Urothelium cell line (cell line): ENCODE results near the gene IER2.
"Not testable (repeated sequence)": the region's sequence is repeated elsewhere in the genome, so short reads cannot be mapped to it uniquely, and the experiment has no call there.

Source experiments
- DNase-seq: peaks from one replicate; pipeline ENCODE4 v3.0.0; 2011; ENCODE audit warnings: low spot score, mixed read lengths
- FAIRE-seq: peaks from 2 replicates; lab custom pipeline; 2011; peaks lifted over from hg19 to GRCh38; lab: Jason Lieb, UNC

IER2 gene

DNA sequence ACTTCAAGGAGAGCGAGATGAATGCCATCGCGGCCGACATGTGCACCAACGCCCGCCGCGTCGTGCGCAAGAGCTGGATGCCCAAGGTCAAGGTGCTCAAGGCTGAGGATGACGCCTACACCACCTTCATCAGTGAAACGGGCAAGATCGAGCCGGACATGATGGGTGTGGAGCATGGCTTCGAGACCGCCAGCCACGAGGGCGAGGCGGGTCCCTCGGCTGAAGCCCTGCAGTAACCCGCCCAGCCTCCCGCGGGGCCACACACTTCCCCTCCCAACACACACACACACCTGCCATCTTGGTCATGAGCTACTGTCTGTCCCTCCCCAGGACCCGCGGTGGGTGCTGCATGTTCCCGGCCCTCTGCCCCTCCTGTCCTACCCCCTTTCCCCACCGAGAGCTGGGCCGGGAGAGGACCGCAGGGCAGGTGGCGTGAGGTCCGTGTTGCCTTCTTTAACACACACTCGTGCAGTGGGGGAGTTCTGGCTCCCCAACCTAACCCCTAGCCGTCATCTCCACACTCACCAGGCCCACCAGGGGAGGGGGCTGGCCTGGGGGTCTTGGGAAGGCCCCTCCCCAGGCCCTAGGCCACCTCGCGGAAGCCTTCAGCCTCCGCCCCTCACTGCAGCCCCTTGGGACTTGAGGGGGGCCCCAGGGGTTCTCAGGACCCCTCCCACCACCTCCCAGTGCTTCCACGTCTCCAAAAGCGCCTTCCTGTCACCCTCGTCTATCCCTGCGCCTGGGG lies 11.9 kb upstream of the IER2 start:
- FAIRE-seq (no peak), DNase-seq (no peak)

DNA sequence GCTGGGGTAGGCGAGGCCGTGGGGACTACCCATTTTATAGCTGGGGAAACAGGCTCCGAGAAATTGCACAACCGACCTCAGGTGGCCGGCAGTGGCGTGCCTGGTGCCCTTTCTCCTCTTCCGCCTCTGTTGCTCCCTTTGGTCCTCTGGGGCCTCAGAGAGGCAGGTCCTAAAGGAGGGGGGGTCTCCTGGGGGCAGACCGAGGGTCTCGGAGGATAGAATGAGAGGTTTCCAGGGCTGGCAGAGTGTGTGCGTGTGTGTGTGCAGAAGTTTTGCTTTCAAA lies 11.4 kb upstream of the IER2 start:
- FAIRE-seq (no peak), DNase-seq (no peak)

DNA sequence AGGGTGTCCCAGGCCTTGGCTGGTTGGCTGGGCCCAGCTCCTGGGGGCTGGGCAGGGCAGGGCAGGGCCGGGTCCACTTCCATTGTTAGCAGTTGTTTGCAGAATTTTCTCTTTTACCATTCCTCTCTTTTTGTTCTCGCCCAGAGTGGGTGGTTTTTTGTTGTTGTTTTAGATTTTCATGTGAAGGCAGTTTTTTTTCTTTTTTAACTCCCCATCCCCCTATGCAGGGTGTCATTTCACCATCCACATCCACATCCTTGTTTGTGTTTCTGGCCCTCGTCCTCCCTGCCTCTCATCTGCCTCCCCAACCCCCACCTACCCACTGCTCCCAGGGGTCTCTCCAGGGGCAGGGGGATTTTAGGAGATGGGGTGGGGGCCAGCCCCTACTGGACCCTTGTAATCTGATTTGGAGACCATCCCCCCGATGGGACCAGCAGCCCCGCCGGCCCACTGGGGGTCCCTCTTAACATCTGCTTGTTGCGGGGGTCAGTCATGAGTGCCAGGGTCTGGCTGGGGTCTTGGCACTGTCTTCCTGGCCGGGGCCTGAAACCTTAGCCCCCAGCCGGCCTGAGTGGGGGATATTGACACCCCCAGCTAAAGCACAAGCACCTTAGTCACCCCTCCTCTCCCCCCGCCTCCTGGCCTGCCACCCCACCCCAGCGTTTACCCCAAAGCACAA lies 10.4 kb upstream of the IER2 start:
- FAIRE-seq: no peak

DNA sequence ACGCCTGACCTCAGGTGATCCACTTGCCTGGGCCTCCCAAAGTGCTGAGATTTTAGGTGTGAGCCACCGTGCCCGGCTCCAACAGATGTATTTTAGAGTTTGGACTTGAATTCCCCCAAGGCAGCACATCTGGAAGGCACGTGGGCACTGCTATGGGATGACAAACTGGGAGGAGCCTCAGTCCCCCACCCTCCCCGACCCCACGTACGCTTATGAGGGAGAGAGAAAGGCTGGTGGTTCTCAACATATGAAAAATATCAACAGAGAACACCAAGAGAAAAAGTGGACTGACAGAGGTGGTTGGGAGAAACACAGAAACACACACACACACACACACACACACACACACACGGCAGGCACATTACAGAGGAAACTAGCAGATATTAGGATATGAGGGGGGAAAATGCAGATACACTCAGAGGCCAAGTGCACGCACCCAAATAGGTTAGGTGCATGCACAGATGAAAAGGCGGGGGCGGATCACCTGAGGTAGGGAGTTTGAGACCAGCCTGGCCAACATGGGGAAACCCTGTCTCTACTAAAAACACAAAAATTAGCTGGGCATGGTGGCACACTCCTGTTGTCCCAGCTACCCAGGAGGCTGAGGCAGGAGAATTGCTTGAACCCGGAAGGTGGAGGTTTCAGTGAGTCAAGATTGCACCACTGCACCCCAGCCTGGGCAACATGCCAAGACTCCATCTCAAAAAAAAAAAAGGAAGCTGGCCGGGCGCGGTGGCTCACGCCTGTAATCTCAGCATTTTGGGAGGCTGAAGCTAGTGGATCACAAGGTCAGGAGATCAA lies 3.2 kb upstream of the IER2 start:
- no peak for DNase-seq
- FAIRE-seq: no peak

More for the DNA sequence above, 10.4 kb upstream of the IER2 start:
- no peak for DNase-seq

DNA sequence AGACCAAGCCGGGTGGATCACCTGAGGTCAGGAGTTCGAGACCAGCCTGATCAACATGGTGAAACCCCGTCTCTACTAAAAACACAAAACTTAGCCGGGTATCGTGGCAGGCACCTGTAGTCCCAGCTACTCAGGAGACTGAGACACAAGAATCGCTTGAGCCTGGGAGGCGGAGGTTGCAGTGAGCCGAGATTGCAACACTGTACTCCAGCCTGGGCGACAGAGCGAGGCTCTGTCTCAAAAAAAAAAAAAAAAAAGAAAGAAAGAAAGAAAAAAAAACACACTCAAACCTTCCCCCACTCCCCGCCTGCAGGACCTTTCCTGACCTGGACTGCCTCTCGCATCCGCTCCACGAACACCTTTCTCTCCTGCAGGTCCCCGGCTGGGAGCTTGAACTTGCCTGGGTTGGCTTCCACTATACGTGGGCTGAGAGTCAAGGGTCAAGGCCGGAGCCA lies 1.0 kb upstream of the IER2 start:
- not testable (repeated sequence) for FAIRE-seq, DNase-seq

DNA sequence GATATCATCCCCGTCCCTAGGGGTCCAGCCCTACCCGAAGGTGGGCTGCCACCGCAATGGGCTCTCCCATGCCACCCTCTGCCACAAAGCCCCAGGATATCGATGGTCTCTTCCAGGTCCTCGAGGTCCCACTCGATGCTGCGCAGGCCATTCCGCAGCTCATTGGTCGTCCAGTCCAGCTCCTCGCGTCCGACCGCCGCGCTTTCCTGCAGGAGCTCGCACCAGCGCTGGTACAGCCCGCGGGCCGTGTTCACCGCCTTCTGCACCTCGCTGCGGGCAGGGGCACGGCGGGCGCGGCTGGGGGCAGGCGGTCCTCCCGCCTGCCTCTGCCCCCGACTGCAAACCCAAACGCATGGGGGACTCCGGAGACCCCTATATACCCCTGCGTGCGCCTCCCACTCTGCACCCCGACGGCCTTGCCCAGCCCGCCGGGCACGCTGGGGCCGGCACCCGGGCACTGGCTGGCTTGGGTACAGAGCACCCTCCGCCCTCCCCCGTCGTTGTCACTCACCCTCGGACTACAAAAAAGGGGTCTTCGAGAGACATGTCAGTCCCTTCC lies 504 bp upstream of the IER2 start:
- DNase-seq (peak; percentile 13), FAIRE-seq (no peak)

DNA sequence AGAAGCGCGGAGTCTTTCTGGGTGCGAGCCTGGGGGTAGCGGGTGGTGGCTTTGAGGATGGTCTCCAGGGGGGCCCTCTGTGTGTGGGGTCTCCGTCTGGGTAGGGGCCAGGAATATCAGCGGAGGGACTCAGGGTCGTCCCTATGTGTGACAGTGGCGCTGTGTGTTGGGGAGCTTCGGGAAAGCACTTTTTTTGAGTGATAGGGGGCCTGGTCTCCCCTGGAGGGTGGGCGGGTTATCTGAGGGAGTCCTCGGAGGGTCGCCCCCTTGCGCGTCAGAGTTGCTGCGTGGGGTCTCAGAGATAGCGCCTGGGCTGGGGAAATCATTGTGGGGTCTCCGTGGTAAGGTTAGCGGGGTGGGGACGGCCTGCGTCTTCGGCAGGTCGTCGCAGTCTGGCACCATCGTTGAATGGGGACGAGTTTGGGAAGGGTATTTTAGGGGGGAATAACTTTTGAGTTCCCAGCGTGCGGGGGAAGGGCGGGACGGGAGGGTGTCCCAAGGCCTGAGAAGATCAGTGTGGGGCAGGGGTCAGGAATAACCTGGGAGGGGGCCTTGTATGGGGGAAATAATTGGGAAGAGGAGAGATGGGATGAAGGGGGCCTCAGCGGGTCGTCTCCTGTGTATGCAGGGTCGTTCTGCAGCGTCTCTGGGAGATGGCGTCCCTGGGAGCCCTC lies 857 bp downstream of the IER2 start:
- no peak for FAIRE-seq
- DNase-seq: no peak

DNA sequence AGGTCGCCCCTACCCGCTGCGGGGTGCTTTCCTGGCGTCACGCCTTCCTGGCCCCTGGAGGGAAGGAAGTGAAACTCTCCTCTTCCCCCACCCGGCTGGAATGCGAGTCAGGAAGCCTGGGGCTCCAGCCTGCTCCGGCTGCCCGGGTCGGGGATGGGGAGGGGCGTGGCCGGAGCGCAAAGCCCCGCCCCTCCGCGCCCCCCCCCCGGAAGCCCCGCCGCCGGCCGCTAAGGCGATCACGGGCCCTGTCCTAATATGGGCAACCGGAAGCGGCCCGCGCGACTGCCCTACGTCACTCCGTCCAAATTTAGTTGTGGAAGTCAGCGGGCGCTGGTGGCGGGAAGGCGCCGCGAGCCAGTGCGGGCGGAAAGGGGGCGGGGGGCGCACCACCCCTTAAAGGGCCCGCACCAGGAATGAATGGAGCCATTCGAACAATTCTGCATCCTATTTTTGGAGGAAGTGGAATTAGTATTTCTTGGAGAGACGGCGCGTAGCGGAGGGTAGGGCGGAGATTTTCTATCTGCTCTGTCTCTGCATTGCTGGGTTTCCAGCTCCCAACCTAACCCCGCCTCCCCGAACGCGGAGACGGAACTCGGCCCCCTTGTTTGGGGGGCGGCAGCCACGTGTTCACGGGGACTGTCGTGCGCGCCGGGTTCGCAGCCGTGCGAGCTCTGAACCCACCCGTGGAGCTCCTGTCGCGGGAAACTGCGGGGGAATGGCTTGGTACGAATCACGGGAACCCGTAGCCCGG lies 1.6 kb downstream of the IER2 start:
- DNase-seq (peak; percentile 92), FAIRE-seq (no peak)

DNA sequence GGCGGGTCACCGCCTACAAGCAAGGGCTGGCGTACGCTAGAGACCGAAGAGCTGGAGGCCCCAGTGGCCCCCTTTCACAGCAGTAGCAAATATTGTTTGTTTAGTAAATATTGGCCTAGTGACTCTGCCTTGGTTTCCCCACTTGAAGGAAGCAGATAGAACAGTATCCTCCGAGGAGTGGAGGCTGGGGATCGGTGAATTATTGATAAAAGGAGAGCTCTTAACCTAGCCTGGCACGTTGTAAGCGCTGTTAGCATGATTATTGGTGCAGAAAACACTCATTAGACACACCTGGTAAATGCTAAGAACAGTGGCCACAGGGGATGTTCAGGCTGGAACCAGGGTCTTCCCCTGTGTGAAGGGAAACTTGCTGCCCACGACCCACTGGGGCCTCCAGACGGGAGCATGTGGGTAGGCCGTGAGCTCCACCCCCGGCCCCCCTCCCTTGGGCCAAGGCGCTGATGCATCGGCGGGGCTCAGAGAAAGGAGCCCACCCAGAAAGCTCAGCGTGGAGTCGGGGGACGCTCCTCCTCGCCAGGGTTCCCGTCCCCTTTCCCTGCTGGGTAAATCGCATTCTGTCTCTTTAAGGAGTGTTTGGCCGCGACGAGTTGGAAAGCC lies 2.3 kb downstream of the IER2 start:
- FAIRE-seq (no peak), DNase-seq (no peak)

DNA sequence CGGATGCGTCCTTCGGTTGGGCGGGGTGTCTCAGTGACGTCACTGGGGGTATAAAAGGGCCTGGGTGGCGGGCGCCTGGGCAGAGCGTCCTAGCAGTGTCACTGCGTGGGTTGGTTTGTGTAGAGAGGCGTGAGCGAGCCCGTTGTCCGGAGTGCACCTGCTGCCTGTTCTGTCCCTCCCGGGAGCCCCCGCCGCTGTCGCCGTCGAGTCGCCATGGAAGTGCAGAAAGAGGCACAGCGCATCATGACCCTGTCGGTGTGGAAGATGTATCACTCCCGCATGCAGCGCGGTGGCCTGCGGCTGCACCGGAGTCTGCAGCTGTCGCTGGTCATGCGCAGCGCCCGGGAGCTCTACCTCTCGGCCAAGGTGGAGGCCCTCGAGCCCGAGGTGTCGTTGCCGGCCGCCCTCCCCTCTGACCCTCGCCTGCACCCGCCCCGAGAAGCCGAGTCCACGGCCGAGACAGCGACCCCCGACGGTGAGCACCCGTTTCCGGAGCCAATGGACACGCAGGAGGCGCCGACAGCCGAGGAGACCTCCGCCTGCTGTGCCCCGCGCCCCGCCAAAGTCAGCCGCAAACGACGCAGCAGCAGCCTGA lies 2.9 kb downstream of the IER2 start:
- peak; percentile 83 for DNase-seq
- no peak for FAIRE-seq

DNA sequence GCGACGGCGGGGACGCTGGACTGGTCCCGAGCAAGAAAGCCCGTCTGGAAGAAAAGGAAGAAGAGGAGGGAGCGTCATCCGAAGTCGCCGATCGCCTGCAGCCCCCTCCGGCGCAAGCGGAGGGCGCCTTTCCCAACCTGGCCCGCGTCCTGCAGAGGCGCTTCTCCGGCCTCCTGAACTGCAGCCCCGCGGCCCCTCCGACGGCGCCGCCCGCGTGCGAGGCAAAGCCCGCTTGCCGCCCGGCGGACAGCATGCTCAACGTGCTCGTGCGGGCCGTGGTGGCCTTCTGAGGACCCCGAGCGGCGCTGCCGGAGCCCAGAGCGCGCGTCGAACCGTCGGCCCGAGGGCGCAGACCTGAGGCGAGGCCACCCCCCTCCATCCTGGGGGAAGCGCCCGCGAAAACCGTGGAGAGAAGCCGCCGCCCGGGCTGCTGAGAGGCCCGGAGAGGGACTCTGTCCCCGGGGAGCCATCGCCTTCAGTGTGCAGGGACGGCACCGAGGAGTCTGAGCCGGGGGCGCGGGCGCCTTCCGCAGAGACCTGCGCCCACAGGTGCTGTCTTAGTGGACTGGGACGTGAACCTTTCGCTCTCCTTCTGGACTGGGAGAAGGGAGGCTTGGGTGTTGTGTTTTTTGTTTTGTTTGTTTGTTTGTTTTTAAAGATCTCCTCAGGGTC lies 3.5 kb downstream of the IER2 start:
- DNase-seq (no peak), FAIRE-seq (no peak)

DNA sequence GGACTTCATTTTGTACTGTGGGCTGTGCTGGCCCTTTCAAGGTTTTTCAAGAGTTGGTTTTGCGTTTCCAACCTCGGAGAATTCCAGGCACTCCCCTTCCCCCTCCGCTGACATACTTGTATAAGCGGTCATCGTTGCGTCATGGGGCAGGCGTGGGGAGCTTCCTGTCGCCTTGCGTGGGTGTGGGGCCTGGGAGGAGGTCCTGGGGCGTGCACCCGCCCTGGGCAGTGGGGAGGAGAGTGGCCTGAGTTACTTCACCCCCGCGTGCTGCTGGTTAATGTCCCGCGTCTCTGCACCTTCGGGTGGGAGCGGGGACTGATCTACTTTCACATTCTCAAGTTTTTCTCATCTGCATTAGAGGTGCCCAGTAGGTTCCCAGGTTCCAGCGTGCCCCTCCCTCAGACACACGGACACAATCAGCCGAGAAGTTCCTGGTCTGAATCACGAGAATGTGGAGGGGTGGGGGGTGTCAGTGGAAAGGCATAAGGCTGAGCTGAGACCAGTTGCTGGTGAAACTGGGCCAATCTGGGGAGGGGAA lies 4.1 kb downstream of the IER2 start:
- DNase-seq (peak; percentile 23), FAIRE-seq (no peak)

DNA sequence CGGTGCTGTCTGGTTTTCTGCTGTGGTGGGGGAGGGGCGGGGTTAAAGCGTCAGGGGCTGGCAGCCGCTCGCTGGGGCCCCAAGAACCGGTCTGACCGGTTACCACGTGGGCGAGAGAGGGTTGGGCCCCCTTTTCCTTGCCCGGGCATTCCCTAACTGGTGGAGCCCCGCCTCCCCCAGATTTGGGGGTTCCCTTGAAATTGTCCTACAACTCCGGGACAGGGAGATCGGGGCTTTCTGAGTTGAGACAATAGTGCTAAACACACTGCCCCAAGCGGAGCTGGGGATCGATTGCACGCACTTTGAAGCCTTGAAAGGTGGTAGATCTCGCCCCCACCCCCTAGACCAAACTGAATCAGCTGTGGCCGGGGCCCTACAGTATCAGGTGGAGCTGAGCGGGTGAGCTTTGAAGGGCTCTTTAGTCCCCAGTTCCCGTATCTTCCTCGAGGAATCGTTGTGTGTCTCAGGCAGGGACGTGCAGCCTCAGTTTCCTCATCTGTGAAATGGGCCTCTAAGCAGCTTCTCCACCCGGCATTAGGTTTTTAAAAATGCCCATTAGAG lies 4.8 kb downstream of the IER2 start:
- no peak for FAIRE-seq

DNA sequence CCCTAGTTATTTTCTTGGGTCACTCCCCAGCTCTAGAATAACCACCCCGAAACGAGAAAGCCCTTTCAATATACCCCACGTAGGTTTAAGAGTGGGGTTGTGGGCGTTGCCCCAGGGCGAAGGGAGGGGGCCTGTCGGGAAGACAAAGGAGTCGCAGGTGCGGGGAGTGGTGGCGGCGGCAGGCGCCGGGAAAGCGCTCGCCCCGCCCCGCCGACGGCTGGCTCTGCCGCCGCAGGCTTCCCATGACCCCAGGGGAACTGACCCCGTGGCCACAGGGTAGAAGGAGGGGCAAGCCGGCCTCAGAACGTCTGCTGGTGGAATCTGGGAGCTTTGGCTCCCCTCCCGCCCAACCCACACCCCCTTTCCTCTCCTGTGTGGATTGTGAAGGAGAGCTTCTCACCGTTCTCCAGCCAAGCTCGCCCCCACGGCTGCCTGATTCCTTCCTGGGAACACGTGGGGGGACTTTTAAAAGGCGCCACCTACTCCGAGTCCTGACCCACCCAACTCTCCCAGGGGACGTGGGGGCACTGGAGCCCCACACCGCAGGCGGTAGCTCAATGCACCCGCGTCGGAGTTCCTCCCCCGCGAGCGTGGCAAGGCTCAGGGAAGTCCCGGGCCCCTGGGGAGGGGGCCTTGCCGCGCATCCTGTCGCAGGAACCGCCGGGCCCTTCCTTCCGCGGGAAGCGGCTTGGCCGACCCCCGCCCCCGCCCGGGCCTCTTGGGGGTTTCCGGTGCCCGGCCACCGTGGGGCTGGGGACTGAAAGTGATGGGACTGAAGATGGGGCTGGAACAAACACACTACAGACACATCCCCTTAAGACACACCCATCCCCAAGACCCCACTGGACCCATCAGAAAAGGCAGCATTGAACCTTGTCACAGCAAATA lies 5.5 kb downstream of the IER2 start:
- no peak for FAIRE-seq
- DNase-seq: peak; percentile 56

More for the DNA sequence above, 4.8 kb downstream of the IER2 start:
- DNase-seq: peak; percentile 13

DNA sequence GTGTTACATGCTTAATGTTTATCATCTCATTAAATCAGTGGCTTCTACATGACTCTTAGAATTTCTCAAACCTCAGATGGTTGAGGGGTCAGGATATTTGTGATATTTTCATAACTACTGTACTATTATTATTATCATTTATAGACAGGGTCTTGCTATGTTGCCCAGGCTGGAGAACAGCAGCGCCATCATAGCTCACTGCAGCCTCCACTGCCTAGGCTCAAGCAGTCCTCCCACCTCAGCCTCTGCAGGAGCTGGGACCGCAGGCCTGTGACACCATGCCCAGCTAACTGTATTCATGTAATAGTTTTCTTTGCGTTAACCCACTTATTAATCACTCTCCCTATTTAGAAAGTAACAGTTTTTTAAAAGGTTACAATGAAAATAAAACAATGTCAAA lies 9.5 kb downstream of the IER2 start:
- no peak for DNase-seq
- no peak for FAIRE-seq

DNA sequence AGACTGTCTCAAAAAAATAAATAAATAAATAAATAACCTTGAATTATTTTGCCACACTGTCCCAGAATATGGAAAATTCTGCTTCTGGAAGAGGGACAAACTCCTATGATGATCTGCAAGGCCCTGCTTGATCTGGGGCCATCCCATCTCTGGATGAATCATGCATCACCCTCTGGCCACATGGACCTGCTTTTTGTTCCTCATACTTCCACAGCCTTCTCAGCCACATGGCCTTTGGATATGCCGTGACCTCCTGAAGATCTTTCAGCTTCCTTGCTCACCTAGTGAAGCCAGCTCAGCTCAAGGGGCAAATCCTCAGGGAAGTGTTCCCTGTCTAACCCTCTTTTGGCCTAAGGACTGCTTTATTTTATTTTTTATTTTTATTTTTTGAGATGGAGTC lies 10.3 kb downstream of the IER2 start:
- FAIRE-seq (no peak), DNase-seq (no peak)
